Stimulated activated CD4-positive, alpha-beta T cell treated with anti-CD3 and anti-CD28 coated beads, TNF-alpha, amount 100 ng/mL, for 4 hours (primary cell): ENCODE data around the gene BAG3.

Source experiments
- DNase-seq, 3 experiments: peaks; one replicate each; pipeline ENCODE4 v3.0.0-alpha.2; 2020; ENCODE audit warnings: low read depth in 3 of 3

BAG3 gene

GRCh38 chr10:119667562-119668328 lies 16.6 kb downstream of the BAG3 start:
- DNase-seq: no peak

- DNase-seq: no peak
Measured at GRCh38 chr10:119668461-119668860, 17.3 kb downstream of the BAG3 start.

- DNase-seq: no peak
Measured at GRCh38 chr10:119669331-119669730, 18.2 kb downstream of the BAG3 start.

- no peak for DNase-seq
Measured at GRCh38 chr10:119669975-119670640, 18.9 kb downstream of the BAG3 start.

GRCh38 chr10:119670717-119671116 lies 19.5 kb downstream of the BAG3 start:
- no peak for DNase-seq

- no peak for DNase-seq
Measured at GRCh38 chr10:119671381-119671780, 20.2 kb downstream of the BAG3 start.

DNA sequence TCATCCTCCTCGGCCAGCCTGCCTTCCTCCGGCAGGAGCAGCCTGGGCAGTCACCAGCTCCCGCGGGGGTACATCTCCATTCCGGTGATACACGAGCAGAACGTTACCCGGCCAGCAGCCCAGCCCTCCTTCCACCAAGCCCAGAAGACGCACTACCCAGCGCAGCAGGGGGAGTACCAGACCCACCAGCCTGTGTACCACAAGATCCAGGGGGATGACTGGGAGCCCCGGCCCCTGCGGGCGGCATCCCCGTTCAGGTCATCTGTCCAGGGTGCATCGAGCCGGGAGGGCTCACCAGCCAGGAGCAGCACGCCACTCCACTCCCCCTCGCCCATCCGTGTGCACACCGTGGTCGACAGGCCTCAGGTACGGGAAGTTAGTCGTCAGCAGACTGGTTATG lies 21.1 kb downstream of the BAG3 start:
- no peak for DNase-seq

GRCh38 chr10:119673271-119673670 lies 22.1 kb downstream of the BAG3 start:
- no peak for DNase-seq

GRCh38 chr10:119675483-119676170 lies 24.4 kb downstream of the BAG3 start:
- no peak for DNase-seq

DNA sequence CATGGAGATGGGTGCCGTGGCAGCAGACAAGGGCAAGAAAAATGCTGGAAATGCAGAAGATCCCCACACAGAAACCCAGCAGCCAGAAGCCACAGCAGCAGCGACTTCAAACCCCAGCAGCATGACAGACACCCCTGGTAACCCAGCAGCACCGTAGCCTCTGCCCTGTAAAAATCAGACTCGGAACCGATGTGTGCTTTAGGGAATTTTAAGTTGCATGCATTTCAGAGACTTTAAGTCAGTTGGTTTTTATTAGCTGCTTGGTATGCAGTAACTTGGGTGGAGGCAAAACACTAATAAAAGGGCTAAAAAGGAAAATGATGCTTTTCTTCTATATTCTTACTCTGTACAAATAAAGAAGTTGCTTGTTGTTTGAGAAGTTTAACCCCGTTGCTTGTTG lies 25.9 kb downstream of the BAG3 start:
- no peak for DNase-seq

- DNase-seq: no peak
Measured at GRCh38 chr10:119677904-119678755, 26.9 kb downstream of the BAG3 start.

GRCh38 chr10:119679480-119679829 lies 28.3 kb downstream of the BAG3 start:
- no peak for DNase-seq

DNA sequence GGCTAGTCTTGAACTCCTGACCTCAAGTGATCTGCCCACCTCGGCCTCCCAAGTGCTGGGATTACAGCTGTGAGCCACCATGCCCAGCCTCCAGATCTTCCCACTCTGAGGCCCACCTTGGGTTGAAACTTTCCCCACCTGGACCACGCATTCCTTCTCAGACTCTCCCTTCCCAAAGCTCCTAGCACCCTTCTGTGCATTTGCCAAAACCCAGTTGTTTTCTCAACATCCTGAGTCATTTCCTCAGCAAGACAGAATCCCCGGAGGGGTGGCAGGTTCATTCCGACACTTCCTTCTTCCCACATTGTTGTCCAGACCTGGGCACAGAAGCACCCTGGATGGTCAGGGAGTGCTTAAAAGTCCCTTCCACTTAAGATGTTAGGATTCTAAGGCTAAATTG lies 28.9 kb downstream of the BAG3 start:
- DNase-seq: no peak

DNA sequence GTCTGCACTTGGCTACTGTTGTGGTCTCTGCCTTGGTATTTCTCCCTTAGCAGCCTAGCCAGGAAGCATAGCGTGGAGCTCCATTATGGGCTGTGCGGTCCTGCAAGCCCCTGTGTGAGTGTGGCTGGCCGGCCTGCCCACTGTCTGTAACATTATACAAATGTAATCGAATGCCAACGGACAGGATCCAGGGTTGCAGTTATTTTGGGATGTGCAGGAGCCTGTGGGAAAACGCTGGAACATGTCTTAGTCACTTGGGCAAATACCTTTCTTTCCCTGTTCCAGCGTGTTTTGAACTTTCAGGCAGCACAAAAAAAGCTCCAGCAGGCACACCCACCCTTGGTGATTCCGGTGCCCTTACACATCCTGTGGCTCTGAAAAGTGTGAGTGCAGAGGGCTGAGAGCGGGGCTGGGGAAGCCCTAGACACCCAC lies 29.5 kb downstream of the BAG3 start:
- DNase-seq: no peak

DNA sequence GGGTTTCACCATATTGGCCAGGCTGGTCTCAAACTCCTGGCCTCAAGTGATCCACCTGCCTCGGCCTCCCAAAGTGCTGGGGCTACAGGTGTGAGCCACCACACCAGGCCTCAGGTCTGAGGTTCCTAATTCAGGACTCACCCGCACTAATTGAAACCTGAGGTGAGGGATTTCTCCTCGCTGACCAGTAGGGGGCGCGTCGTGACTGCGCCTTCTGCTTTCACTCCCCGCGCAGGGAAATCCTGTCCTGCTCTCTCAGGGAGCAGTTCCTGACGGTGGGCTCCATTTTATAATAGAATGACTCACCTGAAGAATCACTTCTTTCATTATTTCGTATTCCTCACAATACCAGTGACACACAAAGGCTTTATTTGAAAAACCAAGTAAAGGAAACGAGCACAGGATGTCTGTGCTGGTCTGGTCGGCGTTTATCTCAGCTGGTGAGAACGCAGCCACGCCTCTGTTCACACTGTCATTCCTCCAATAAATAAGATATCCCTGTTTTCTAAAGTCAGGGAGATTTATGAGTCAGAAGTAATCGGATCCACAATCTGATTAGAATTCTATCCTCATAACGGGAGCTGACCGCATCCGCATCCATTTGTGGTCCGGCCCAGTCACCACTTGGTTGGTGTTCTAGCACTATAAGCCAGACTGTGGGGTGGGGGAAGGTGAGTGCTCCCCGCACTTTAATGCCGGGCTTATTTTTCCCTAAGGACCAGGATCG lies 35.4 kb downstream of the BAG3 start:
- peak; percentile 73 to 82 (median 81) for DNase-seq

- DNase-seq: no peak
Measured at GRCh38 chr10:119687192-119688032, 36.2 kb downstream of the BAG3 start.

- no peak for DNase-seq
Measured at GRCh38 chr10:119688033-119688508, 36.9 kb downstream of the BAG3 start.

DNA sequence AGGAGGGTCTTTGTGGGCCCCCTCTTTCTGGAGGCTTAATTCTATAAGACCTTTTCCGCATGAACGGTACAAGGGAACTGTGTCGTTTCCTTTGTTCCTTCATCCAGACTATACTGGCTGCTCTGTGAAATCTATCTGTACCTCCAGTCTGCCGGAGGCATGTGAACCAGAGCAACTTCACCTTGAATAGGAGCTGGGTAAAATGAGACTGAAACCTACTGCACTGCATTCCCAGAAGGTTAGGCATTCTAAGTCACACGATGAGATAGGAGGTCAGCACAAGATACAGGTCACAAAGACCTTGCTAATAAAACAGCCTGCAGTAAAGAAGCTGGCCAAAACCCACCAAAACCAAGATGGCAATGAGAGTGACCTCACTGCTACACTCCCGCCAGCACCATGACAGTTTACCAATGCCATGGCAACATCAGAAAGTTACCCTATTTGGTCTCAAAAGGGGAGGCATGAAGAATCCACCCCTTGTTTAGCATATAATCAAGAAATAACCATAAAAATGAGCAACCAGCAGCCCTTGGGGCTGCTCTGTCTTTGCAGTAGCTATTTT lies 37.9 kb downstream of the BAG3 start:
- no peak for DNase-seq

DNA sequence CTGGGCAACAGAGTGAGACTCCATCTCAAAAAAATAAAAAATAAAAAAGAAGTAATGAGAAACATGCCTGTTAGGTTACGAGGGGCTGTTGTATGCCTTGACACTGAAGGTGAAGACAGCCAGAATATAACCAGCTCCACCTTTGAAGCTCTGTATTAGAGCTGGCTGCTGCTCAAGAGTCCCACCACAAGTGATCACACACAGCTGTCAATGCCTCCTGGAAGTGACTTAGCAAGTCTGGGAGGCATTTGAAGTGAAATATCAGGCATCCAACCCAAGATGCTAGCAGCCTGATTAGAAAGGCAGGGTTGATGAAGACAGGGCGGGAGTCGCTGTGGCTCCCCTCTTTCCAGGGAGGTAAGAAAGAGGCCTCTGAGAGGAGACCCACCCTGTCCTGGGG lies 40.5 kb downstream of the BAG3 start:
- no peak for DNase-seq
